ENCODE measurements around the gene DMP1.

DMP1 gene

GRCh38 chr4:87631668-87632067, 18.4 kb upstream of the DMP1 start:
- H2AFZ ChIP-seq (ENCODE audit: low read depth) = no peak overlapping the region
- H3K4me2 ChIP-seq = no peak overlapping the region
- H3K27ac ChIP-seq = no peak overlapping the region
- no peaks in the 10 kb centered on the region for H4K20me1 ChIP-seq (ENCODE audit: insufficient read depth)
- H3K79me2 ChIP-seq (ENCODE audit: insufficient read depth, low read depth) = no peaks in the 10 kb centered on the region
- no peak overlapping the region for H3K9ac ChIP-seq
- no peaks in the 10 kb centered on the region for H3K36me3 ChIP-seq (ENCODE audit: insufficient read depth)
- no peak for TF ChIP-seq CTCF (conservative IDR thresholded peaks at IDR 0.05; ENCODE audit: low read depth, low read length)
- H3K4me3 ChIP-seq (IDR thresholded peaks at IDR 0.05; ENCODE audit: insufficient read depth, low read depth, low read length) = no peak overlapping the region
- no peaks in the 10 kb centered on the region for H3K27me3 ChIP-seq (ENCODE audit: insufficient read depth, low read depth)
- H3K4me1 ChIP-seq (ENCODE audit: low read depth, poor library complexity, severe bottlenecking) = no peaks in the 10 kb centered on the region

- Histone ChIP-seq H3K27ac (no peak overlapping the region), H3K79me2 (ENCODE audit: insufficient read depth, low read depth) (no peaks in the 10 kb centered on the region)
- TF ChIP-seq CTCF (conservative IDR thresholded peaks at IDR 0.05; ENCODE audit: low read depth, low read length) = no peak
Observed at GRCh38 chr4:87632469-87632868, 17.6 kb upstream of the DMP1 start.

GRCh38 chr4:87633243-87633642, 16.8 kb upstream of the DMP1 start:
- Histone ChIP-seq H3K36me3 (ENCODE audit: insufficient read depth) (no peaks in the 10 kb centered on the region), H3K27me3 (ENCODE audit: insufficient read depth, low read depth) (no peaks in the 10 kb centered on the region), H4K20me1 (ENCODE audit: insufficient read depth) (no peaks in the 10 kb centered on the region), H3K79me2 (ENCODE audit: insufficient read depth, low read depth) (no peaks in the 10 kb centered on the region), H3K4me1 (ENCODE audit: low read depth, poor library complexity, severe bottlenecking) (no peaks in the 10 kb centered on the region), H2AFZ (ENCODE audit: low read depth) (no peak overlapping the region), H3K27ac (no peak overlapping the region), H3K4me2 (no peak overlapping the region), H3K9ac (no peak overlapping the region), H3K4me3 (IDR thresholded peaks at IDR 0.05; ENCODE audit: insufficient read depth, low read depth, low read length) (no peak overlapping the region)
- TF ChIP-seq CTCF (conservative IDR thresholded peaks at IDR 0.05; ENCODE audit: low read depth, low read length) = no peak

More at GRCh38 chr4:87632469-87632868, 17.6 kb upstream of the DMP1 start:
- Histone ChIP-seq H2AFZ (ENCODE audit: low read depth) (no peak overlapping the region), H3K4me2 (no peak overlapping the region), H3K27me3 (ENCODE audit: insufficient read depth, low read depth) (no peaks in the 10 kb centered on the region), H3K36me3 (ENCODE audit: insufficient read depth) (no peaks in the 10 kb centered on the region), H3K4me3 (IDR thresholded peaks at IDR 0.05; ENCODE audit: insufficient read depth, low read depth, low read length) (no peak overlapping the region), H3K9ac (no peak overlapping the region), H3K4me1 (ENCODE audit: low read depth, poor library complexity, severe bottlenecking) (no peaks in the 10 kb centered on the region), H4K20me1 (ENCODE audit: insufficient read depth) (no peaks in the 10 kb centered on the region)

GRCh38 chr4:87644286-87644685, 5.8 kb upstream of the DMP1 start:
- H3K4me3 ChIP-seq (IDR thresholded peaks at IDR 0.05; ENCODE audit: insufficient read depth, low read depth, low read length) = no peak overlapping the region
- no peak overlapping the region for H2AFZ ChIP-seq (ENCODE audit: low read depth)
- H3K79me2 ChIP-seq (ENCODE audit: insufficient read depth, low read depth) = no peaks in the 10 kb centered on the region
- H3K9ac ChIP-seq = no peak overlapping the region
- no peak overlapping the region for H3K4me2 ChIP-seq
- H3K27ac ChIP-seq = no peak overlapping the region
- no peak for TF ChIP-seq CTCF (conservative IDR thresholded peaks at IDR 0.05; ENCODE audit: low read depth, low read length)
- H3K4me1 ChIP-seq (ENCODE audit: low read depth, poor library complexity, severe bottlenecking) = no peaks in the 10 kb centered on the region
- no peaks in the 10 kb centered on the region for H4K20me1 ChIP-seq (ENCODE audit: insufficient read depth)
- H3K27me3 ChIP-seq (ENCODE audit: insufficient read depth, low read depth) = no peaks in the 10 kb centered on the region
- no peaks in the 10 kb centered on the region for H3K36me3 ChIP-seq (ENCODE audit: insufficient read depth)

All from KMS-11 (cell line).